Measurements from ENCODE around the gene FAM20A.

DNA sequence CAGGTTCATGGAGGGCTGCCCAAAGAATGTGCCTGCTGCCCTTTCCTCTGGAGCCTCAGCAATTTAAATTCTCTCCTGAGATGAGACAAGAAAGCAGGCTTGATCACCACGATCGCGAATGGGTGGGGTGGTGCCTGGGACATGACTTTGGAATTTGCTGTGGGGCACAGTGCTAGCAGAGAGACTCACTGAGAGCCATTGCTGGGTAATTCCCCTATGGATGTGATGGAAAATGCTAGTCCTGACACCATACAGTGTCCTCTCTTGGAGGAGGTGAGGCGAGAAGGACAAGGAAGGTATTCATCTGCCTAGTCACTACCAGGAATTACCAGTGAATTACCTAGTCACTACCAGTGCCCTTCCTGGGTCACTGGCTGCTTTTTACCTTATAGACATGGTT is 15.5 kb downstream of the FAM20A start:
- no peak for TF ChIP-seq CTCF (IDR thresholded peaks at IDR 0.05)
- TF ChIP-seq POLR2A (IDR thresholded peaks at IDR 0.05) = no peak
